Keratinocyte (primary cell): ENCODE results near the gene MRPS18C. TPM values are rescaled to one million over a fixed set of nuclear protein-coding genes. Genes with fewer than 3 reads are reported as not detected.
A peak's percentile ranks its signal among the peaks of the same experiment; 100 is the strongest.

Source experiments
- DNase-seq: peaks from one replicate; pipeline ENCODE4 v3.0.0-alpha.2; 2011; ENCODE audit warnings: low read depth, missing footprints, low spot score
- FAIRE-seq: peaks from 2 replicates; lab custom pipeline; 2011; peaks lifted over from hg19 to GRCh38; lab: Jason Lieb, UNC
- H2AFZ ChIP-seq: 2 replicates; pipeline ENCODE4 v1.6.0; 2012; ENCODE audit warnings: low read length, control low read depth, inconsistent platforms; ENCODE audit not compliant: control insufficient read depth
- H3K27ac ChIP-seq: 2 replicates; pipeline ENCODE4 v1.5.1; 2011; ENCODE audit warnings: low read length; ENCODE audit not compliant: control insufficient read depth, insufficient read depth
- H3K27me3 ChIP-seq: 3 replicates; pipeline ENCODE4 v1.6.0; 2011; ENCODE audit warnings: low read length; ENCODE audit not compliant: control insufficient read depth, insufficient read depth; ENCODE audit errors: extremely low read depth
- H3K36me3 ChIP-seq, 2 experiments: 2 replicates in 1 of 2; 3 replicates in 1 of 2; pipeline ENCODE4 v1.5.1; 2011; ENCODE audit warnings: low read length in 2 of 2, mild to moderate bottlenecking in 1 of 2; ENCODE audit not compliant: control insufficient read depth in 2 of 2, insufficient read depth in 2 of 2; ENCODE audit errors: extremely low read depth in 1 of 2
- H3K4me1 ChIP-seq: 3 replicates; pipeline ENCODE4 v1.5.1; 2011; ENCODE audit warnings: low read length; ENCODE audit not compliant: control insufficient read depth, insufficient read depth; ENCODE audit errors: extremely low read depth
- H3K4me2 ChIP-seq: 3 replicates; pipeline ENCODE4 v1.6.0; 2011; ENCODE audit warnings: low read depth, low read length; ENCODE audit not compliant: control insufficient read depth, insufficient read depth; ENCODE audit errors: extremely low read depth
- H3K4me3 ChIP-seq, 3 experiments: fragments of 200-600 bp in 1 of 3; sonication (generic) in 1 of 3; 2 replicates in 2 of 3; 3 replicates in 1 of 3; pipeline ENCODE4 v1.5.1; 2011 to 2016; ENCODE audit warnings: low read length in 3 of 3, mild to moderate bottlenecking in 3 of 3, control low read depth in 2 of 3, inconsistent platforms in 1 of 3, low read depth in 1 of 3, mixed read lengths in 1 of 3, mixed run types in 1 of 3, moderate library complexity in 1 of 3; ENCODE audit not compliant: control insufficient read depth in 2 of 3, insufficient read depth in 2 of 3; ENCODE audit errors: extremely low read depth in 1 of 3
- H3K79me2 ChIP-seq: 2 replicates; pipeline ENCODE4 v1.6.0; 2012; ENCODE audit warnings: low read length; ENCODE audit not compliant: control insufficient read depth, insufficient read depth
- H3K9ac ChIP-seq: 3 replicates; pipeline ENCODE4 v1.6.0; 2011; ENCODE audit warnings: low read length; ENCODE audit not compliant: control insufficient read depth, insufficient read depth; ENCODE audit errors: extremely low read depth
- H3K9me1 ChIP-seq: 3 replicates; pipeline ENCODE4 v1.6.0; 2011; ENCODE audit warnings: low read length; ENCODE audit not compliant: control insufficient read depth, insufficient read depth; ENCODE audit errors: extremely low read depth
- H3K9me3 ChIP-seq: 2 replicates; pipeline ENCODE4 v1.5.1; 2012; ENCODE audit warnings: low read depth, low read length; ENCODE audit not compliant: control insufficient read depth
- H4K20me1 ChIP-seq: 3 replicates; pipeline ENCODE4 v1.6.0; 2011; ENCODE audit warnings: low read length; ENCODE audit not compliant: control insufficient read depth, insufficient read depth; ENCODE audit errors: extremely low read depth
- CTCF ChIP-seq, 3 experiments: IDR thresholded peaks in 1 of 3; conservative IDR thresholded peaks in 1 of 3; optimal IDR thresholded peaks in 1 of 3; 2 replicates in 2 of 3; 3 replicates in 1 of 3; pipeline versions ENCODE3 to v1.5.1; 2011; ENCODE audit warnings: low read length in 3 of 3, mild to moderate bottlenecking in 3 of 3, moderate library complexity in 2 of 3, control low read depth in 1 of 3, inconsistent platforms in 1 of 3; ENCODE audit not compliant: insufficient read depth in 2 of 3; ENCODE audit errors: extremely low read depth in 1 of 3
- EZH2 ChIP-seq: IDR thresholded peaks from one replicate; pipeline ENCODE4 v1.6.1; 2012; ENCODE audit warnings: inconsistent platforms, mild to moderate bottlenecking, low read length, moderate library complexity
- dilution Hi-C: fragments of 300-500 bp; cut with MboI; formaldehyde crosslinking; loops from one replicate; pipeline ENCODE4 v1.7.0; 2020; ENCODE audit warnings: low sequenced_read_pairs; ENCODE audit not compliant: extremely low pct_ligation_motif_present
- polyA plus RNA-seq, 5 experiments: library from polyadenylated mRNA; depleted of rRNA in 3 of 5; stranded (reverse) in 3 of 5; stranded (forward) in 1 of 5; unstranded in 1 of 5; fragments of >200 nt; gene quantifications; 1 replicate in 1 of 5; 2 replicates in 3 of 5; 3 replicates in 1 of 5; pipeline versions ENCODE4 v1.2.1 to v1.2.3, GENCODE V29; 2011 to 2012; ENCODE audit warnings: missing spikeins in 2 of 5, low read depth in 1 of 5, low replicate concordance in 1 of 5

MRPS18C gene
- polyA plus RNA-seq, 1 donor (not counting 4 experiments of a cell fraction or from before 2014, with no cell fraction given): 55.4 TPM

GRCh38 chr4:83456184-83456501, 285 bp downstream of the MRPS18C start:
- dilution Hi-C loops: no loop called here
- H3K9me1 ChIP-seq: no peaks in the 10 kb centered on the region
- peak overlapping the region; percentile 88 for H3K9ac ChIP-seq
- no peaks in the 10 kb centered on the region for H4K20me1 ChIP-seq
- peaks cover 6 to 10% of the 10 kb centered on the region in 2 experiments for H3K36me3 ChIP-seq
- peaks cover 36% of the 10 kb centered on the region for H3K79me2 ChIP-seq
- no peak for FAIRE-seq
- TF ChIP-seq CTCF (optimal IDR thresholded peaks at IDR 0.05 in 1 of 3, IDR thresholded peaks at IDR 0.05 in 1 of 3, conservative IDR thresholded peaks at IDR 0.05 in 1 of 3; ENCODE audit: extremely low read depth in 1 of 3, insufficient read depth in 2 of 3, low read length in 3 of 3): no peak
- H3K4me3 ChIP-seq: peak overlapping the region; percentile 76 to 98 (median 96)
- no peak for DNase-seq
- peak overlapping the region; percentile 92 for H3K27ac ChIP-seq
- H3K27me3 ChIP-seq: no peaks in the 10 kb centered on the region
- H2AFZ ChIP-seq: peak overlapping the region; percentile 98
- H3K4me2 ChIP-seq: peak overlapping the region; percentile 91
- H3K9me3 ChIP-seq: no peaks in the 10 kb centered on the region
- H3K4me1 ChIP-seq: peaks cover 12% of the 10 kb centered on the region

- no peak for TF ChIP-seq EZH2
- no peak for TF ChIP-seq CTCF (optimal IDR thresholded peaks at IDR 0.05 in 1 of 3, IDR thresholded peaks at IDR 0.05 in 1 of 3, conservative IDR thresholded peaks at IDR 0.05 in 1 of 3; ENCODE audit: extremely low read depth in 1 of 3, insufficient read depth in 2 of 3, low read length in 3 of 3)
- DNase-seq: no peak
- H4K20me1 ChIP-seq: no peaks in the 10 kb centered on the region
- H3K4me2 ChIP-seq: no peak overlapping the region
- no peaks in the 10 kb centered on the region for H3K9me1 ChIP-seq
- dilution Hi-C loops: no loop called here
- H3K27me3 ChIP-seq: no peaks in the 10 kb centered on the region
- H3K36me3 ChIP-seq: peaks cover 0 to 4% of the 10 kb centered on the region in 2 experiments
- no peak overlapping the region for H2AFZ ChIP-seq
- no peaks in the 10 kb centered on the region for H3K79me2 ChIP-seq
- H3K4me1 ChIP-seq: no peaks in the 10 kb centered on the region
- no peak overlapping the region for H3K27ac ChIP-seq
- H3K9ac ChIP-seq: no peak overlapping the region
- no peak for FAIRE-seq
- no peaks in the 10 kb centered on the region for H3K9me3 ChIP-seq
- no peak overlapping the region for H3K4me3 ChIP-seq
Measured at GRCh38 chr4:83473423-83473822, 17.6 kb downstream of the MRPS18C start.
